Measurements from ENCODE around the gene EHD1.

EHD1 gene

DNA sequence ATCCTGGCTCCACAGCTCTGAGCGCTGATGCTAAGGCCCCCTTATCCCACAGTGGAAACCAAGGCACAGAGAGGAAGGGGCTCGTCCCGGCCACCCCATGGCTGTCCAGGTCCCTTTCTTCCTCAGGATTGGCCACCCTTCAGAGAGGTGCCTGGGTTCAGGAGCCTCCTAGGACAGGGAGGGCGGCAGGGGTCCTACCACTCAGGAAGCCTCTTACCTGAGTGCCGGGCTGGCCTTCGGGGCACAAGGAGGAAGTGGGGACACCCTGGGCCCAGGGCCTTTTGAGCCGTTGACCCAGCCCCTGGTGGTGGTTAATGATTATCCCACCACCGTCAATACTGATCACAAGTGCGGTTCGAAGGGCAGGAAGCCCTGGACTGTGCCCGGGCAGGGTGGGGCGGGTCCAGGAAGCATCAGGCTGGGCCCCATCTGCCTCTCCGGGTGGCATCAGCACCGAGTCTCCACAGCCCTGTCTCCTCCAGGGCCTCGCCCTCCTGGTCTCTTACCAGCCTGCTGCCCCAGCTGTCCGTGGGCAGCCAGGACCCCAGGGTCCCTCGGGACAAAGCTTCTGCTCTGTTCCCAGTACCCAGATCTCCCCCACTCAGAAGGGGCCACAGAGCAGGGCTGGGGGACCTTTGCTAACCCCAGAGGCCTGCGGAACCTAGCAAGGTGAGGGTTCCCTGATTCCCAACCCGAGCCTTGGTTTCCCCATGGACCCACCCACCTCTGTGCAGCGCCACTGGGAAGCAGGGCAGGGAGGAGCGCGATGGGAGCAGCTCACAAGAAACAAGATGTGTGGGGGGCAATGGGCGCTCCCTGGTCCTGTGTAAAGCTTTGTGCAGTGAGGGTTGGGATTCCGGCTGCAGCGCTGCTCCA is 15.0 kb upstream of the EHD1 start:
- ChIA-PET CTCF (interaction anchor here (0.6 to 7.9 kb wide), 14 partner anchors 11 to 584 kb away, joined by 3 to 62 read pairs (median 3); partner anchors contain the start of gene ARL2), POLR2A (ENCODE audit: low non-redundant PET) (no interaction called here)
- peak overlapping the region; percentile 39 for H3K27ac ChIP-seq
- TF ChIP-seq, protein P1, sequence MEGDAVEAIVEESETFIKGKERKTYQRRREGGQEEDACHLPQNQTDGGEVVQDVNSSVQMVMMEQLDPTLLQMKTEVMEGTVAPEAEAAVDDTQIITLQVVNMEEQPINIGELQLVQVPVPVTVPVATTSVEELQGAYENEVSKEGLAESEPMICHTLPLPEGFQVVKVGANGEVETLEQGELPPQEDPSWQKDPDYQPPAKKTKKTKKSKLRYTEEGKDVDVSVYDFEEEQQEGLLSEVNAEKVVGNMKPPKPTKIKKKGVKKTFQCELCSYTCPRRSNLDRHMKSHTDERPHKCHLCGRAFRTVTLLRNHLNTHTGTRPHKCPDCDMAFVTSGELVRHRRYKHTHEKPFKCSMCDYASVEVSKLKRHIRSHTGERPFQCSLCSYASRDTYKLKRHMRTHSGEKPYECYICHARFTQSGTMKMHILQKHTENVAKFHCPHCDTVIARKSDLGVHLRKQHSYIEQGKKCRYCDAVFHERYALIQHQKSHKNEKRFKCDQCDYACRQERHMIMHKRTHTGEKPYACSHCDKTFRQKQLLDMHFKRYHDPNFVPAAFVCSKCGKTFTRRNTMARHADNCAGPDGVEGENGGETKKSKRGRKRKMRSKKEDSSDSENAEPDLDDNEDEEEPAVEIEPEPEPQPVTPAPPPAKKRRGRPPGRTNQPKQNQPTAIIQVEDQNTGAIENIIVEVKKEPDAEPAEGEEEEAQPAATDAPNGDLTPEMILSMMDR (conservative IDR thresholded peaks at IDR 0.05; ENCODE audit: low read depth) = no peak
- no peak for DNase-seq (ENCODE audit: low spot score)

DNA sequence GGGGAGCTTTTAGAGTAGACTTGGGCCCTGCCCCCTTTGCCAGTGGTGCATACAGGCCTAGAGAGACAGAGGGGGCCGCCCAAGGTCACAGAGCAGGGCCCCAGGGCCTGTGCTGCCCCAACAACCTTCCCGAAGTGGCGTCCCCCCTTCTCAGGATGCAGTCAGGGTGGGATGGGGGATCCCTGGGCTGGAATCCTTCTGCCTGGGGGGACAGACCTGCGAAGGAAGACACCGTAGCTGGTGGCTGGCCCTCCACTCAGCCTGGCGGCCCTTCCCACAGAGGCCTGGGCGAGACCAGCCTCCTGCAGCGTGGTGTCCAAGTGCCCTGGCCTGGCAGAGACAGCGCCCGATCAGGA is 14.4 kb upstream of the EHD1 start:
- TF ChIP-seq, protein P1 (conservative IDR thresholded peaks at IDR 0.05; ENCODE audit: low read depth) = no peak
- H3K27ac ChIP-seq = peak overlapping the region; percentile 39
- ChIA-PET POLR2A (ENCODE audit: low non-redundant PET) (no interaction called here), CTCF (interaction anchor here (1.1 to 7.9 kb wide), 2 partner anchors 32 to 44 kb away, joined by 3 to 62 read pairs; no protein-coding TSS in a partner anchor)
- no peak for DNase-seq (ENCODE audit: low spot score)

DNA sequence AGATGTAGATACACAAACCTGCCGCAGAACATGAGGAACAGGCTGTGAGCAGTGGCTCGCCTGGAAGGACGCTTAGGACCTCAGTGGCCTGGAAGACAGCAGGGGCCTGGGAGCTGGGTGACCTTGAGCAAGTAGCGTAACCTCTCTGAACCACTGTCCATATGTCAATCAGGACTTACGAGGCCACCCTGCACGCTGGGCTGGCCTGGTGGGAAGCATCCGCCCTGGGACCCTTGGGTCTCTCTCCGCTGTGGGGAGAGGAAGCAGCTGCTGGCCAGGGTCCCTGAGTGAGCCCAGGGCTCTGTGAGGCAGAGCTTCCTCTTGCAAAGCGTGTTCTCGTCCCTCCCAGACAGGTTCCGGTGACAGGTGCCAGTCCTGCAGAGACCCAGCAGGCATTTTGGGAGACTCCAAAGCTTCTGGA is 14.0 kb upstream of the EHD1 start:
- H3K27ac ChIP-seq = peak overlapping the region; percentile 39; the same call in 1 of the 2 replicates
- ChIA-PET POLR2A (ENCODE audit: low non-redundant PET) (no interaction called here), CTCF (interaction anchor here (0.7 to 7.9 kb wide), 3 partner anchors 31 to 561 kb away, joined by 3 to 62 read pairs (median 4); no protein-coding TSS in a partner anchor)
- TF ChIP-seq, protein P1 (conservative IDR thresholded peaks at IDR 0.05; ENCODE audit: low read depth) = no peak
- no peak for DNase-seq (ENCODE audit: low spot score)

DNA sequence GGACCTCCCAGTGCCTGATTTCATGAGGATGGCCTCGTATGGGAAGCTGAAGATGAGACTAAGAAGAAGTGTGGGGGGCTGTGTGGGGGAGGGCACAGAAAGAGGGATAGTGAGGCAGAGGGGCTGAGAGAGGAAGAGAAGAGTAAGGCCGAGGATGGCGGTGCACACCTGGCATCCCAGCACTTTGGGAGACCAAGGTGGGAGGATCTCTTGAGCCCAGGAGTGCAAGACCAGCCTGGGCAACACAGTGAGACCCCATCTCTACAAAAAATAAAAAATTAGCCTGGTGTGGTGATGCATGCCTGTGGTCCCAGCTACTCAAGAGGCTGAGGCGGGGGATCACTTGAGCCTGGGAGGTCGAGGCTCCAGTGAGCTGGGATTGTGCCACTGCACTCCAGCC is 13.5 kb upstream of the EHD1 start:
- DNase-seq (ENCODE audit: low spot score) = no peak
- ChIA-PET CTCF (interaction anchor here (0.7 to 7.9 kb wide), 3 partner anchors 43 to 560 kb away, joined by 4 to 62 read pairs (median 4); no protein-coding TSS in a partner anchor), POLR2A (ENCODE audit: low non-redundant PET) (no interaction called here)
- peak overlapping the region; percentile 39 for H3K27ac ChIP-seq
- TF ChIP-seq, protein P1 (conservative IDR thresholded peaks at IDR 0.05; ENCODE audit: low read depth) = no peak

DNA sequence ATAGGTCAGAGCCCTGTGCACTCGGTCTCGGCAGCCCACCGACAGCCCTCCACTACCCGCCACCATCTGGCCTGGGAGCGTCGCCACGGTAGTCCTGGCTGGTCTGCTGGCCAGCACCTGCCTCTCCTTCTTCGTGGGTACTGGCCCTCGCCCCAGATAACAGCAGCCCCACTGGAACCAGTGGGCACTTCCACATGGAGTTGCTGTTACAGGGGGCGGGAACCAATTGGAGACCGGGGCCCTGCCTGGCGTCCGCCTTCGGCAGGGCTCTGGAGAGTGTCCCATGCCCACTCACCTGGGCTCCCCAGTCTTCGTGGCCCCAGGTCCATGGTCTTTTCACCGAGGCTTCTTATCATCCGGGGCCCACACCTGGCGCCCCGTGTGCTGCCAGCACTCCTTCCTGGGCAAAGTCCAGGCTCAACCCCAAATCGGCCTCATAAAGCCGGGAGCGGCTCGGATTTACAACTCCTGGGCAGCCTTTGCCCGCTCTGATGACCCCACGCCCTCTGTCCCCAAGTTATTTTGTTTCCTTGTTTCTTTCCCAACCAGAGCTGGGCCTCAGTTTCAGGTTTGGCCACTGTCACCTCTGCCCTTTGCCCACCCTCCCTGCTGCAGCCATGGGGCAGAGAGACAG is 12.9 kb upstream of the EHD1 start:
- TF ChIP-seq, protein P1 (conservative IDR thresholded peaks at IDR 0.05; ENCODE audit: low read depth) = no peak
- peak overlapping the region; percentile 39; the same call in 1 of the 2 replicates for H3K27ac ChIP-seq
- no peak for DNase-seq (ENCODE audit: low spot score)
- ChIA-PET CTCF (interaction anchor here (0.7 to 7.9 kb wide), 3 partner anchors 43 to 560 kb away, joined by 4 to 62 read pairs (median 4); no protein-coding TSS in a partner anchor), POLR2A (ENCODE audit: low non-redundant PET) (no interaction called here)

DNA sequence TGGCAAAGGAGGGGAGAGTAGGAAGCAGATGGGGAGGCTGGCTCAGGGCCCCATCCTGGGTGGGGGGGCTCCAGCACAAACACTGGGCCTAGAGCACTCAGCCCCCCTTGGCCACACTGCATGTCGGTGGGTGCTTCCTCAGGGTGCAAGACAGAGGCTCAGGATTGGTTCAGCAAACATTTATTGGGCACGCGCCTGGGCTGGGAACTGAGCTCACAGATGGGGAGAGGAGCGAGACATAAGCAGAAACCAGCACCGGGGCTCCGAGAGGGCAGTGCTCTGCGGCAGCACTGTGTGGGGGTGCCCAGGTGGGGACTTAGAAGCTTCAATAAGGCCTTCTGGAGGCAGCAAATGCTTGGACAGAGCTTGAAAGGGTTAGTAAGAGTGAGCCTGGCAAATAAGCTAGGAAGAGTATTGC is 12.1 kb upstream of the EHD1 start:
- TF ChIP-seq, protein P1 (conservative IDR thresholded peaks at IDR 0.05; ENCODE audit: low read depth) = no peak
- ChIA-PET POLR2A (ENCODE audit: low non-redundant PET) (no interaction called here), CTCF (interaction anchor here (7.9 kb wide), 1 partner anchor 42 kb away, joined by 62 read pairs; no protein-coding TSS in a partner anchor)
- no peak for DNase-seq (ENCODE audit: low spot score)
- peak overlapping the region; percentile 39; the same call in 1 of the 2 replicates for H3K27ac ChIP-seq
